Heart left ventricle (tissue), 13 donors: Measurements from ENCODE around the gene PRM3.

Experiments
- CTCF ChIP-seq, 12 donors: fragments of 200-600 bp; sonication (generic) in 4 of 12; IDR thresholded peaks; one replicate each; pipeline versions ENCODE4 v1.5.0 to v1.8.0; 2018 to 2022; ENCODE audit warnings: antibody characterized with exemption in 12 of 12, mild to moderate bottlenecking in 5 of 12
- POLR2A ChIP-seq, 2 donors: fragments of 450-650 bp; IDR thresholded peaks; one replicate each; pipeline ENCODE4 v1.6.1; 2017; ENCODE audit warnings: antibody characterized with exemption in 2 of 2, mild to moderate bottlenecking in 2 of 2, moderate library complexity in 2 of 2
- donor health status: ischemic (EF 13 %, LVEDD 7.1; RV severe dilation, severe dysfunction).
- donor health status: DM: no; HTN: yes; CAD: no.
- donor health status: DM: no; HTN: no; CAD: no.
- donor health status: ischemic (EF 25% LVEDD 6.9; RV normal size, moderate dysfunction).
- donor health status: ischemic (EF 25% LVEDD 5.7; RV mildly dilated, moderate dysfunction).
- donor health status: ischemic (EF 35%, LVEDD 5.7; RV mildly dilated, moderate dysfunction).
- donor health status: nonischemic (EF 11% LVEDD 7.7; RV severe dilation, severe dysfunction).
- donor health status: DM: yes; HTN: yes; CAD: no.
- donor health status: PGD.
- donor health status: ischemic (EF 29% LVEDD 5.4; RV normal size, mild dysfunction).
- donor health status: nonischemic (EF 23%, LVEDD 6.1; RV moderate dilation, normal function).

GRCh38 chr16:11264155-11264832, 9.1 kb downstream of the PRM3 start:
- TF ChIP-seq POLR2A (IDR thresholded peaks at IDR 0.05) (no peak), CTCF (IDR thresholded peaks at IDR 0.05) (no peak)
